GM15510 (cell line): ENCODE results near the gene FHIT.

Experiments used
- POLR2A ChIP-seq: IDR thresholded peaks from 3 replicates; pipeline ENCODE4 v1.6.1; 2011; ENCODE audit warnings: borderline replicate concordance; ENCODE audit not compliant: insufficient read length; ENCODE audit errors: extremely low read depth

The FHIT gene

GRCh38 chr3:60169755-60170154 lies 1081.5 kb downstream of the FHIT start:
- TF ChIP-seq POLR2A = no peak

DNA sequence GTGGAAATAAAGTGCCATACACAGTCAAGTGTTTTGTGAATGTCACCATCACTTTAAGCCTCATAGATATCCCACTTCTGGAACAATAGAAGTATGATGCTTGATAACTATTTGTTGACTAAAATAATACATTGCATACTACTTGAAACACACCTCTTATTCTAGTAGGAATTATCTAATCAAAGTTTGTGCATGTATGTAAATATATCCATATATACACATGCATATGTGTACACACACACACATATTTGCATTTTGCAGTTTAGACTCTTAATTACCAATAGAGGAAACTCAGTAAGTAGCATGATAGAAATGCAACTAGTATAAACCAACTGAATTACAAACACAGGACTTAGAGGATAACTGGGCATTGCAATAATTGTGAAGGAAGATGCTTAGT lies 1084.1 kb downstream of the FHIT start:
- no peak for TF ChIP-seq POLR2A

- no peak for TF ChIP-seq POLR2A
These were observed 1090.2 kb downstream of the FHIT start for GRCh38 chr3:60160822-60161748.

- TF ChIP-seq POLR2A = no peak
These were observed 1091.0 kb downstream of the FHIT start for GRCh38 chr3:60160111-60160821.

DNA sequence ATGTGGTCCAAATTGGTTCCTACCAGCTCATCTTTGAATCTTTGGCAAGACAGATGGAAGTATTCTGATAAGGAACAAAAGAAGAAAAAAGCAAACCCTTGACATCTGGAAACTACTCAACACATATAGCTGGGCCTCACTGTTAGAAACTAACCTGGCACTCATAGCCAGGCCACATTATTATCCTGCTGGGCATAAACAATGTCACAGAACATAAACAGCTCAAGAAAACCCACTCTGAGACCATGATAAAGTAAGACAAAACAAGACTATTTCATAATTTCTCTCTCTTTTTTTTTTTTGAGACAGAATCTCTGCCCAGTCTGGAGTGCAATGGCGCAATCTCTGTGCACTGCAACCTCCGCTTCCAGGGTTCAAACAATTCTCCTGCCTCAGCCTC lies 1093.2 kb downstream of the FHIT start:
- no peak for TF ChIP-seq POLR2A

DNA sequence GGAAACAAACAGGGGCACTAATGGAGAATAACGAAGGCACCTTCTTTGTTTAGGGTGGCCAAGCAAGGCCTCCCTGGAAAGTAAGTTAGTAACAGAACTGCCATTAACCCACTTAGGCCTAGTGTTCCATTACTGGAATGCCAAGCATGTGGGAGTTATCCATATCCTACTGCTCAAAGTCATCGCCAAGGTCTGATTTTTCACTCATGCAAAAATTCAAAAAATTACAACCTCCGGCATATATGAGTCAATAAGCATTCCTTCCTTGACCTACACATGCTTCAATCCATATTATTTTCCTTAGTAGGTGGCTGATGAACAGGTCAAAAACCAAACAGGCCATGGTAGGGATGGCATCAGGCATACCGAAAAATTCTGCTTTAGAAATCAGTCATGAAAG lies 1097.2 kb downstream of the FHIT start:
- no peak for TF ChIP-seq POLR2A

GRCh38 chr3:60153221-60153999 lies 1097.8 kb downstream of the FHIT start:
- no peak for TF ChIP-seq POLR2A

DNA sequence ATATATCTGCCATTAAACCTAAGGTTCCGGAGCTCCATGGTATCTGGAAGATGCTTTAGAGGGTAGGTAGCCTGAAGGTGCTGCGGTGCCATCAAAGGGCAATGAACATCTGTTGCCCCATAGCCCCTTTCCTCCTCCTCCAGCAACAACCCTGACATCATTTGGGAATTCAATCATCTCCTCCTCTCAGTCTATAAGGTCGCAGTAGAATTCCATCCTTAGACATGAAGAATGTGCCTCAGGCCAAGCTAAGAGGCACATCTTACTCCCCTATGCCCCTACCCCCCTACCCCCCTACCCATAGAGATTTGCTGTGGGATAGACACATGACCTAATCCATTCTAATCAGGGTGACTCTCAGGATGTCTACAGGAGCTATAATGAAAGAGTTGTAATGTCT lies 1101.8 kb downstream of the FHIT start:
- TF ChIP-seq POLR2A = no peak

DNA sequence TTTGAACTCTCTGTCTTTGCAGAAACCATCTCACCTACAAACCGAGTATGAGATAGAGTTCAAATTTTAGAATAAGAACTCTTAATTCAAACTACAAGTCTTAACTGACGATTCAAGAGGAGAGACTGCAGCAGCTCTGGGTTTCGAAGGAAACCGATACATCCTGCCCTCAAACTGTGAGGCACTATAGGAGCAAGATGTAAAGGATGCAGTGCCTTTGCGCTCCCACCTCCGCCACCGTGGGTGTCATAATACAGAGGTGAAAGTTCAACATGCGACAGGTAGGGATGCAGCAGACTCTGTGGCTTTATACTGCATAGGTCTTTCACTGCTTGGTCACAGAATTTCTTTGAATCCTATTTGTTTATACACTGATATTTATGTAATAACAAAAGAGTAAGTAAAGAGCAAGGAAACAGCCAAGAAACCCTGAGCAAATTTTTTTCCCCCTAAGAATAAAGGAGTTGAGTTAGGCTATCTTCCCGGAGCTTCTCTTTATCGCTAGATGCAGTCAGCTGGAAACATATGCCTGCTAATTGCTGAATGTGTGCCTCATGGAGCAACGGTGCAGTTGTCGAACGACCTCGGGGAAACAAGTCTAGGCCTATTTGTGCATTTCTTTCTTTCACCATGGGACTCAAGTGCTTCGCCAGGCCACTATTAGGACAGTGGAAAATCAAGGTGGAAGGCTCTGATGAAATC lies 1103.9 kb downstream of the FHIT start:
- no peak for TF ChIP-seq POLR2A

GRCh38 chr3:60146121-60146520 lies 1105.1 kb downstream of the FHIT start:
- TF ChIP-seq POLR2A = no peak

DNA sequence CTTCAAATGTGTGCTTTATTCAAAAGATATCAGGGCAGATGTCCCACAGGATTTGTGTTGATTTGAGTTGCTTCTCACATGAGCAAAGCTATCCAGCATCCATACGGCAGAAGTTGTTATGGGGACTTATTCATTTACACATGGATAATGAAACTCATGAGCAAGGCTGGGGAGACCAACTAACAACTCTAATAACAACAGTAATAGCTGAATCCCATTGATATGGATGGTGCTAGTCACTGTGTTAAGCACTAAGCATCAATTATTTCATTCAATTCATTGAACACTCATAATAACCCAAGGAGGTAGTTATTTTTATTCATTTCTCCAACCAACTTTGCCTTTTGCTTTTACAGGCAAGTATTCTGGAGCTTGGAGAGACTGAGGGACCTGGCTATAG lies 1107.2 kb downstream of the FHIT start:
- TF ChIP-seq POLR2A = no peak

DNA sequence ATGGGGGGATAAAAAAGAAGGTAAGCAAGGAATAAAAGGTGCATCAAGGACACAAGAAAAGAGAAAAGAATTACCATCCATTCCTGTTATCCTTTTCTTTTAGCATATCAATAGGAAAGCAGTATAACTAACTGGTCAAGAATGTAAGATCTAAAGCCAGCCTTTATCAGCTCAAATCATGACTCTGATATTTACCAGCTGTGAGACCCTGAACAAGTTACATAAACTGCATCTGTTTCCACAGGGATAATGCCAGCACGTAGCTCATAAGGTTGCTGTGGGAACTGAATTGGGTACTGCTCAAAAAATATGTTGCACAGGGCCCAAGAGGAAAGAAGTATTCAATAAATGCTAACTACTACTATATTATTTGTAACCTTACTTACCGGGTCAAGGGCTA lies 1109.2 kb downstream of the FHIT start:
- TF ChIP-seq POLR2A = no peak

DNA sequence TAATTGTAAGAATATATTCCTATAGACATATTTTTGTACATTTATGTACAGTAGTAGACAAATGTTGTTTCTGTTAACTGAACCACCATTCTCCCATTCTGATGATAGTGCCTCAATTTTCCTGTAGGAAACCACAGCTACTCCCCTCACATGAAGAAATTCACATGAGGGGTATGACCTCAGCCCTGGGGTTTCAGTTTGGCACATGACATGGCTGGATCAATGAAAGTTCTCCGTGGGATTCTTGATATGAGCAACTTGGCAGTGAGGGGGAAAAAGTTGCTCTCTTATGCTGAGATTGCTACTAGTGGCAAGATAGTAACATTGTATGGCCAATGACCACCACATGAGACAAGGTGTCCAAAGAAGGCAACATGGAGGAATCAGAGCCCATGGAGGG lies 1111.1 kb downstream of the FHIT start:
- TF ChIP-seq POLR2A = no peak

GRCh38 chr3:60136601-60137000 lies 1114.7 kb downstream of the FHIT start:
- no peak for TF ChIP-seq POLR2A

- no peak for TF ChIP-seq POLR2A
These were observed 1115.8 kb downstream of the FHIT start for GRCh38 chr3:60135474-60135873.
